ENCODE data around the gene SUMO4. TPM values are rescaled to one million over a fixed set of nuclear protein-coding genes. Genes with fewer than 3 reads are reported as not detected.

SUMO4 gene
- total and polyA plus RNA-seq, 9 of the 15 experiments (the other 6 are each of a cell fraction or from before 2014, with no cell fraction given), result 0.20 to 1.9 (median 0.50) TPM; not detected in 2

DNA sequence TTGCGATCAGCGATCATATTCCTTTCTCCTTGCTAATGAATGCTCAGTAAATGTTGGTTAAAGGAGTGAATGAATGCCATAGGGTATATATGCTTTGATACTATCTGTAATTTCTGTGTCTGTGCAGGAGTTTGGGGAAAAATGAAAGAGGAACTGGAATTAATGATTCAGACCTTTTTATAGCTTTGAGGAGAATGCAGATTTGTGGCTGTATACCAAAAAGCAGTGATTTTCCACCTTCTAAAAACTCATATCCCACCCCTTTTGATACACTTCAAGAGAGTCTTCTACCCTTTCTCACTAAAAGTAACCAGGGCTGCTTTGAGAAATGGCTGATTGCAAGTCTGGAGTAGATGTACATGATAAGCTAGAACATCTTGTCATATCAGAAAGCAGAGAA is 26.6 kb upstream of the SUMO4 start:
- Histone ChIP-seq H3K27me3 (ENCODE audit: control insufficient read depth in 2 of 2, insufficient read depth in 2 of 2, low read length in 2 of 2) (no peaks in the 10 kb centered on the region), H4K20me1 (replicated peaks; ENCODE audit: control insufficient read depth, insufficient read depth, low read length) (no peaks in the 10 kb centered on the region), H3K79me2 (ENCODE audit: control insufficient read depth, insufficient read depth, low read length) (peaks cover 1% of the 10 kb centered on the region; the same call in 1 of the 3 replicates), H3K4me2 (ENCODE audit: insufficient read depth, low read length) (no peak overlapping the region), H3K4me3 (no peak overlapping the region), H3K9me1 (ENCODE audit: control insufficient read depth, insufficient read depth, low read length) (no peaks in the 10 kb centered on the region), H3K27ac (ENCODE audit: extremely low read depth, low read depth, low read length) (no peak overlapping the region), H3K36me3 (ENCODE audit: control insufficient read depth, insufficient read depth, low read length) (peaks cover 23% of the 10 kb centered on the region), H3K4me1 (replicated peaks in 1 of 2; ENCODE audit: control insufficient read depth in 2 of 2, insufficient read depth in 2 of 2, low read length in 2 of 2) (no peaks in the 10 kb centered on the region), H3K9ac (ENCODE audit: insufficient read depth in 1 of 2, low read depth in 2 of 2, low read length in 2 of 2) (no peak overlapping the region), H3K9me3 (replicated peaks; ENCODE audit: control insufficient read depth, insufficient read depth, low read depth, low read length) (no peaks in the 10 kb centered on the region), H2AFZ (ENCODE audit: low read depth, low read length) (no peak overlapping the region)
- in situ Hi-C loops (cut with MboI) (no loop called here), intact Hi-C loops (cut with micrococcal nuclease) (no loop called here)
- 95% methylated on average over 2 of the region's 2 CpGs for WGBS (ENCODE audit: insufficient coverage, low coverage, missing lambda C conversion rate)
- no peak for FAIRE-seq
- no peak for ATAC-seq
- TF ChIP-seq TEAD2 (tag; IDR thresholded peaks at IDR 0.05) (no peak), ZNF277 (CRISPR knock-in tag; IDR thresholded peaks at IDR 0.05; ENCODE audit: borderline replicate concordance) (no peak), ZNF24 (IDR thresholded peaks at IDR 0.05) (peak; percentile 34; the same call in 1 of the 2 replicates)
- CTCF ChIA-PET (ENCODE audit: low intra/inter-chr PET ratio), result no interaction called here
- no peak for DNase-seq (ENCODE audit: extremely low read depth in 1 of 4, low spot score in 3 of 4)
- BruUV-seq (replicated peaks), result no TSS peak
- POLR2A ChIA-PET, result interaction anchor here (1.0 kb wide), 1 partner anchor 14 kb away, joined by 3 read pairs; no protein-coding TSS in a partner anchor

- no peak overlapping the region for H3K4me3 ChIP-seq
- POLR2A ChIA-PET, result no interaction called here
- WGBS (ENCODE audit: insufficient coverage, low coverage, missing lambda C conversion rate), result 92% methylated on average over 3 of the region's 3 CpGs
Observed at GRCh38 chr6:149379977-149380376, 20.1 kb upstream of the SUMO4 start.

More at GRCh38 chr6:149379977-149380376, 20.1 kb upstream of the SUMO4 start:
- Histone ChIP-seq H3K9ac (ENCODE audit: insufficient read depth in 1 of 2, low read depth in 2 of 2, low read length in 2 of 2) (no peak overlapping the region), H4K20me1 (replicated peaks; ENCODE audit: control insufficient read depth, insufficient read depth, low read length) (no peaks in the 10 kb centered on the region), H3K79me2 (ENCODE audit: control insufficient read depth, insufficient read depth, low read length) (no peaks in the 10 kb centered on the region), H3K4me2 (ENCODE audit: insufficient read depth, low read length) (no peak overlapping the region), H3K9me1 (ENCODE audit: control insufficient read depth, insufficient read depth, low read length) (no peaks in the 10 kb centered on the region), H2AFZ (ENCODE audit: low read depth, low read length) (no peak overlapping the region), H3K36me3 (ENCODE audit: control insufficient read depth, insufficient read depth, low read length) (peaks cover 31% of the 10 kb centered on the region), H3K27ac (ENCODE audit: extremely low read depth, low read depth, low read length) (no peak overlapping the region), H3K9me3 (replicated peaks; ENCODE audit: control insufficient read depth, insufficient read depth, low read depth, low read length) (no peaks in the 10 kb centered on the region), H3K27me3 (ENCODE audit: control insufficient read depth in 2 of 2, insufficient read depth in 2 of 2, low read length in 2 of 2) (no peaks in the 10 kb centered on the region), H3K4me1 (replicated peaks in 1 of 2; ENCODE audit: control insufficient read depth in 2 of 2, insufficient read depth in 2 of 2, low read length in 2 of 2) (no peaks in the 10 kb centered on the region)
- no TSS peak for BruUV-seq (replicated peaks)
- TF ChIP-seq ZNF121 (CRISPR knock-in tag; conservative IDR thresholded peaks at IDR 0.05), result peak; percentile 71
- TF ChIP-seq EZH2 (IDR thresholded peaks at IDR 0.05; ENCODE audit: borderline replicate concordance, low read depth, low read length), result no peak
- CTCF ChIA-PET (ENCODE audit: low intra/inter-chr PET ratio), result no interaction called here
- FAIRE-seq (no peak), DNase-seq (ENCODE audit: extremely low read depth in 1 of 4, low spot score in 3 of 4) (no peak), ATAC-seq (no peak)
- intact Hi-C loops (cut with micrococcal nuclease), result no loop called here
- in situ Hi-C loops (cut with MboI), result no loop called here

Measured in K562 (cell line).